ENCODE data around the gene ATP1B4.

DNA sequence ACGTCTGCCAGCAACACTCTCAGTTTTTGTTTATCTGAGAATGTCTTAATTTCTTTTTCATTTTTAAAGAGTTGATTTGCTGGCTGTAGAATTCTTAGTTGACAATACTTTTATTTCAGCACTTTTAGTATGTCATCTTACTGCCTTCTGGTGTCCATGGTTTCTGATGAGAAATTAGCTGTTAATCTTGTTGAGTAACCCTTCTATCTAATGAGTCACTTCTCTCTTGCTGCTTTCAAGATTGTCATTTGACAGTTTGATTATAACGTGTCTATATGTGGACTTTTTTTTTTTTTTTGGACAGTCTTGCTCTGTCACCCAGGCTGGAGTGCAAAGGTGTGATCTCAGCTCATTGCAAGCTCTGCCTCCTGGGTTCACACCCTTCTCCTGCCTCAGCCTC is 26.6 kb upstream of the ATP1B4 start:
- TF ChIP-seq, protein P1, sequence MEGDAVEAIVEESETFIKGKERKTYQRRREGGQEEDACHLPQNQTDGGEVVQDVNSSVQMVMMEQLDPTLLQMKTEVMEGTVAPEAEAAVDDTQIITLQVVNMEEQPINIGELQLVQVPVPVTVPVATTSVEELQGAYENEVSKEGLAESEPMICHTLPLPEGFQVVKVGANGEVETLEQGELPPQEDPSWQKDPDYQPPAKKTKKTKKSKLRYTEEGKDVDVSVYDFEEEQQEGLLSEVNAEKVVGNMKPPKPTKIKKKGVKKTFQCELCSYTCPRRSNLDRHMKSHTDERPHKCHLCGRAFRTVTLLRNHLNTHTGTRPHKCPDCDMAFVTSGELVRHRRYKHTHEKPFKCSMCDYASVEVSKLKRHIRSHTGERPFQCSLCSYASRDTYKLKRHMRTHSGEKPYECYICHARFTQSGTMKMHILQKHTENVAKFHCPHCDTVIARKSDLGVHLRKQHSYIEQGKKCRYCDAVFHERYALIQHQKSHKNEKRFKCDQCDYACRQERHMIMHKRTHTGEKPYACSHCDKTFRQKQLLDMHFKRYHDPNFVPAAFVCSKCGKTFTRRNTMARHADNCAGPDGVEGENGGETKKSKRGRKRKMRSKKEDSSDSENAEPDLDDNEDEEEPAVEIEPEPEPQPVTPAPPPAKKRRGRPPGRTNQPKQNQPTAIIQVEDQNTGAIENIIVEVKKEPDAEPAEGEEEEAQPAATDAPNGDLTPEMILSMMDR (IDR thresholded peaks at IDR 0.05; ENCODE audit: borderline replicate concordance, extremely low read depth, low read length, poor library complexity, severe bottlenecking), result no peak
- TF ChIP-seq EZH2 (IDR thresholded peaks at IDR 0.05; ENCODE audit: borderline replicate concordance, low read depth, low read length, severe bottlenecking), result no peak

Data from DND-41 (cell line).